Fibroblast of villous mesenchyme (primary cell): Measurements from ENCODE around the gene ACSL3. TPM values are rescaled to one million over a fixed set of nuclear protein-coding genes. Genes with fewer than 3 reads are reported as not detected.
"Not testable (repeated sequence)": the region's sequence is repeated elsewhere in the genome, so short reads cannot be mapped to it uniquely, and the experiment has no call there.

Experiments
- DNase-seq: peaks from one replicate; pipeline ENCODE4 v3.0.0-alpha.2; 2010; ENCODE audit warnings: low read depth
- H3K4me3 ChIP-seq: 2 replicates; pipeline ENCODE4 v1.5.1; 2011; ENCODE audit warnings: low read depth, mild to moderate bottlenecking, low read length
- CTCF ChIP-seq: IDR thresholded peaks from 2 replicates; pipeline ENCODE4 v1.5.1; 2012; ENCODE audit warnings: low read depth, mild to moderate bottlenecking, low read length; ENCODE audit not compliant: insufficient read depth
- total RNA-seq: library from RNA; depleted of rRNA; stranded (reverse); fragments of >200 nt; gene quantifications from 2 replicates; pipeline ENCODE4 v1.2.3, GENCODE V29; 2012

The ACSL3 gene
- total RNA-seq, 1 donor: 207 TPM

- peak overlapping the region; percentile 19 for H3K4me3 ChIP-seq
- peak; percentile 84 for DNase-seq
- no peak for TF ChIP-seq CTCF
These were observed 3.5 kb downstream of the ACSL3 start for GRCh38 chr2:222864296-222864695.

- no peak for TF ChIP-seq CTCF
- no peak overlapping the region for H3K4me3 ChIP-seq
- no peak for DNase-seq
These were observed 4.5 kb downstream of the ACSL3 start for GRCh38 chr2:222865301-222865700.

- DNase-seq: no peak
- H3K4me3 ChIP-seq: no peak overlapping the region
- TF ChIP-seq CTCF: no peak
These were observed 5.6 kb downstream of the ACSL3 start for GRCh38 chr2:222866358-222866960.

- not testable (repeated sequence) for H3K4me3 ChIP-seq, DNase-seq
These were observed 7.9 kb downstream of the ACSL3 start for GRCh38 chr2:222868560-222869251.

GRCh38 chr2:222869252-222869560 lies 8.4 kb downstream of the ACSL3 start:
- no peak overlapping the region for H3K4me3 ChIP-seq

GRCh38 chr2:222871291-222871690 lies 10.5 kb downstream of the ACSL3 start:
- no peak overlapping the region for H3K4me3 ChIP-seq
- no peak for TF ChIP-seq CTCF
- DNase-seq: no peak

More at GRCh38 chr2:222869252-222869560, 8.4 kb downstream of the ACSL3 start:
- no peak for DNase-seq
- no peak for TF ChIP-seq CTCF

GRCh38 chr2:222872551-222872950 lies 11.7 kb downstream of the ACSL3 start:
- DNase-seq: no peak
- H3K4me3 ChIP-seq: no peak overlapping the region
- TF ChIP-seq CTCF: no peak
